Neural progenitor cell (in vitro differentiated cells): ENCODE data around the gene ANKS1B. TPM values are rescaled to one million over a fixed set of nuclear protein-coding genes. Genes with fewer than 3 reads are reported as not detected.

Source experiments
- DNase-seq: peaks from one replicate; pipeline ENCODE4 v3.0.0-alpha.2; 2016; ENCODE audit warnings: low spot score
- H2AFZ ChIP-seq: fragments of 200-600 bp; sonication (generic); replicated peaks from 2 replicates; pipeline ENCODE4 v1.6.1; 2016; ENCODE audit warnings: antibody characterized with exemption
- H3F3A ChIP-seq: fragments of 200-600 bp; sonication (generic); 2 replicates; pipeline ENCODE4 v1.6.1; 2016; ENCODE audit warnings: antibody characterized with exemption, low read depth
- H3K27ac ChIP-seq: fragments of 200-600 bp; sonication (generic); 2 replicates; pipeline ENCODE4 v1.5.1; 2016; ENCODE audit warnings: mild to moderate bottlenecking
- H3K27me3 ChIP-seq: fragments of 200-600 bp; sonication (generic); 2 replicates; pipeline ENCODE4 v1.6.1; 2016; ENCODE audit warnings: mild to moderate bottlenecking, moderate library complexity
- H3K36me3 ChIP-seq: fragments of 200-600 bp; sonication (generic); 2 replicates; pipeline ENCODE4 v1.5.1; 2016
- H3K4me1 ChIP-seq: fragments of 200-600 bp; sonication (generic); 2 replicates; pipeline ENCODE4 v1.6.1; 2016; ENCODE audit warnings: mixed run types
- H3K4me2 ChIP-seq: fragments of 200-600 bp; sonication (generic); 2 replicates; pipeline ENCODE4 v1.6.1; 2016
- H3K4me3 ChIP-seq: fragments of 200-600 bp; sonication (generic); 2 replicates; pipeline ENCODE4 v1.5.1; 2016
- H3K79me2 ChIP-seq: fragments of 200-600 bp; sonication (generic); 2 replicates; pipeline ENCODE4 v1.6.1; 2016; ENCODE audit warnings: low read depth
- H3K9ac ChIP-seq: fragments of 200-600 bp; sonication (generic); 2 replicates; pipeline ENCODE4 v1.6.1; 2016
- H3K9me3 ChIP-seq: fragments of 200-600 bp; sonication (generic); 2 replicates; pipeline ENCODE4 v1.5.1; 2016; ENCODE audit warnings: low read depth
- H4K20me1 ChIP-seq: fragments of 200-600 bp; sonication (generic); 2 replicates; pipeline ENCODE4 v1.6.1; 2016; ENCODE audit warnings: low read depth
- H3K27ac Mint-ChIP-seq: 3 replicates; pipeline ENCODE4 v1.8.0; 2021; ENCODE audit warnings: mixed read lengths
- H3K27me3 Mint-ChIP-seq: 2 replicates; pipeline ENCODE4 v1.8.0; 2022; ENCODE audit warnings: low read depth, mild to moderate bottlenecking, inconsistent platforms, moderate library complexity, mixed read lengths; ENCODE audit not compliant: insufficient read depth
- H3K36me3 Mint-ChIP-seq: 3 replicates; pipeline ENCODE4 v1.8.0; 2021; ENCODE audit warnings: mixed read lengths
- H3K4me1 Mint-ChIP-seq: 3 replicates; pipeline ENCODE4 v1.8.0; 2021; ENCODE audit warnings: mixed read lengths
- H3K4me3 Mint-ChIP-seq: 3 replicates; pipeline ENCODE4 v1.8.0; 2021; ENCODE audit warnings: mild to moderate bottlenecking, moderate library complexity, mixed read lengths
- H3K9me3 Mint-ChIP-seq: 3 replicates; pipeline ENCODE4 v1.8.0; 2020; ENCODE audit warnings: mixed read lengths
- EZH2 ChIP-seq: fragments of 200-600 bp; sonication (generic); IDR thresholded peaks from 2 replicates; pipeline ENCODE4 v1.6.1; 2017; ENCODE audit warnings: antibody characterized with exemption, mild to moderate bottlenecking, moderate library complexity
- EZH2phosphoT487 ChIP-seq: fragments of 200-600 bp; sonication (generic); IDR thresholded peaks from 2 replicates; pipeline ENCODE4 v1.6.1; 2017; ENCODE audit warnings: antibody characterized with exemption
- total RNA-seq: library from RNA; depleted of rRNA; stranded (reverse); fragments of >200 nt; gene quantifications from 2 replicates; pipeline ENCODE4 v1.2.3, GENCODE V29; 2015; ENCODE audit warnings: low replicate concordance
- TF ChIP-seq, protein P1 (sequence below): fragments of 200-600 bp; sonication (generic); IDR thresholded peaks from 2 replicates; pipeline ENCODE4 v1.5.1; 2017; ENCODE audit warnings: antibody characterized with exemption, mild to moderate bottlenecking

The ANKS1B gene
- total RNA-seq, 1 donor from 2014 or later: 7.9 TPM

GRCh38 chr12:98945864-98946263 is 1038.9 kb downstream of the ANKS1B start:
- H3K36me3 ChIP-seq: no peaks in the 10 kb centered on the region
- no peak for DNase-seq
- no peak overlapping the region for H3K4me3 ChIP-seq
- no peaks in the 10 kb centered on the region for H3F3A ChIP-seq
- Mint-ChIP-seq H3K4me3 (no peak overlapping the region), H3K27ac (no peak overlapping the region), H3K9me3 (peaks cover 5% of the 10 kb centered on the region), H3K27me3 (no peaks in the 10 kb centered on the region), H3K36me3 (peaks cover 1% of the 10 kb centered on the region), H3K4me1 (peaks cover 12% of the 10 kb centered on the region)
- H4K20me1 ChIP-seq: no peaks in the 10 kb centered on the region
- no peak overlapping the region for H3K4me2 ChIP-seq
- H3K9ac ChIP-seq: no peak overlapping the region
- H3K4me1 ChIP-seq: peaks cover 9% of the 10 kb centered on the region
- no peaks in the 10 kb centered on the region for H3K9me3 ChIP-seq
- no peak overlapping the region for H2AFZ ChIP-seq
- no peak overlapping the region for H3K27ac ChIP-seq
- H3K79me2 ChIP-seq: no peaks in the 10 kb centered on the region
- TF ChIP-seq EZH2phosphoT487 (no peak), EZH2 (no peak)
- TF ChIP-seq, protein P1, sequence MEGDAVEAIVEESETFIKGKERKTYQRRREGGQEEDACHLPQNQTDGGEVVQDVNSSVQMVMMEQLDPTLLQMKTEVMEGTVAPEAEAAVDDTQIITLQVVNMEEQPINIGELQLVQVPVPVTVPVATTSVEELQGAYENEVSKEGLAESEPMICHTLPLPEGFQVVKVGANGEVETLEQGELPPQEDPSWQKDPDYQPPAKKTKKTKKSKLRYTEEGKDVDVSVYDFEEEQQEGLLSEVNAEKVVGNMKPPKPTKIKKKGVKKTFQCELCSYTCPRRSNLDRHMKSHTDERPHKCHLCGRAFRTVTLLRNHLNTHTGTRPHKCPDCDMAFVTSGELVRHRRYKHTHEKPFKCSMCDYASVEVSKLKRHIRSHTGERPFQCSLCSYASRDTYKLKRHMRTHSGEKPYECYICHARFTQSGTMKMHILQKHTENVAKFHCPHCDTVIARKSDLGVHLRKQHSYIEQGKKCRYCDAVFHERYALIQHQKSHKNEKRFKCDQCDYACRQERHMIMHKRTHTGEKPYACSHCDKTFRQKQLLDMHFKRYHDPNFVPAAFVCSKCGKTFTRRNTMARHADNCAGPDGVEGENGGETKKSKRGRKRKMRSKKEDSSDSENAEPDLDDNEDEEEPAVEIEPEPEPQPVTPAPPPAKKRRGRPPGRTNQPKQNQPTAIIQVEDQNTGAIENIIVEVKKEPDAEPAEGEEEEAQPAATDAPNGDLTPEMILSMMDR: no peak
- no peaks in the 10 kb centered on the region for H3K27me3 ChIP-seq

GRCh38 chr12:98939926-98940325 is 1044.8 kb downstream of the ANKS1B start:
- Histone ChIP-seq H3K4me3 (no peak overlapping the region), H3F3A (peaks cover 4% of the 10 kb centered on the region), H3K9ac (no peak overlapping the region), H2AFZ (peak overlapping the region; percentile 20), H3K27ac (no peak overlapping the region), H4K20me1 (no peaks in the 10 kb centered on the region), H3K4me2 (no peak overlapping the region), H3K79me2 (no peaks in the 10 kb centered on the region), H3K27me3 (no peaks in the 10 kb centered on the region), H3K36me3 (no peaks in the 10 kb centered on the region), H3K4me1 (peaks cover 4% of the 10 kb centered on the region), H3K9me3 (no peaks in the 10 kb centered on the region)
- DNase-seq: no peak
- no peak overlapping the region for H3K27ac Mint-ChIP-seq
- H3K36me3 Mint-ChIP-seq: no peaks in the 10 kb centered on the region
- TF ChIP-seq, protein P1: no peak
- TF ChIP-seq EZH2phosphoT487: no peak
- no peak for TF ChIP-seq EZH2
- H3K4me1 Mint-ChIP-seq: no peaks in the 10 kb centered on the region
- peaks cover 9% of the 10 kb centered on the region for H3K9me3 Mint-ChIP-seq
- H3K27me3 Mint-ChIP-seq: no peaks in the 10 kb centered on the region
- H3K4me3 Mint-ChIP-seq: no peak overlapping the region

GRCh38 chr12:98939350-98939749 is 1045.4 kb downstream of the ANKS1B start:
- peak; percentile 49 for DNase-seq
- peaks cover 9% of the 10 kb centered on the region for H3K9me3 Mint-ChIP-seq

More at GRCh38 chr12:98939350-98939749, 1045.4 kb downstream of the ANKS1B start:
- Histone ChIP-seq H3K27ac (no peak overlapping the region), H3K27me3 (no peaks in the 10 kb centered on the region), H3K4me3 (no peak overlapping the region), H3K36me3 (no peaks in the 10 kb centered on the region), H3K9ac (no peak overlapping the region), H3F3A (peaks cover 4% of the 10 kb centered on the region), H3K9me3 (no peaks in the 10 kb centered on the region), H4K20me1 (no peaks in the 10 kb centered on the region), H3K4me2 (no peak overlapping the region), H3K4me1 (peaks cover 4% of the 10 kb centered on the region), H2AFZ (peak overlapping the region; percentile 20), H3K79me2 (no peaks in the 10 kb centered on the region)
- H3K4me3 Mint-ChIP-seq: no peak overlapping the region
- no peaks in the 10 kb centered on the region for H3K36me3 Mint-ChIP-seq
- no peaks in the 10 kb centered on the region for H3K27me3 Mint-ChIP-seq
- H3K27ac Mint-ChIP-seq: no peak overlapping the region
- TF ChIP-seq EZH2phosphoT487: no peak
- TF ChIP-seq, protein P1: peak; percentile 74
- no peaks in the 10 kb centered on the region for H3K4me1 Mint-ChIP-seq
